Kidney (tissue), 14 donors: Measurements from ENCODE around the gene IST1. TPM values are rescaled to one million over a fixed set of nuclear protein-coding genes. Genes with fewer than 3 reads are reported as not detected.

Source experiments
- DNase-seq, 5 donors: peaks; one replicate each; pipeline ENCODE4 v3.0.0-alpha.2; 2013 to 2020
- FAIRE-seq: peaks from 2 replicates; lab custom pipeline; 2012; peaks lifted over from hg19 to GRCh38; lab: Jason Lieb, UNC
- H3K27ac ChIP-seq, 2 donors: one replicate each; pipeline ENCODE4 v1.7.0; 2013; ENCODE audit warnings: low read depth in 2 of 2, low read length in 2 of 2, inconsistent platforms in 1 of 2
- H3K27me3 ChIP-seq: one replicate; pipeline ENCODE4 v1.7.1; 2013; ENCODE audit warnings: low read length, inconsistent platforms; ENCODE audit not compliant: control insufficient read depth, insufficient read depth
- H3K36me3 ChIP-seq, 3 donors: one replicate each; pipeline versions ENCODE4 v1.7.0 to v1.7.1; 2013; ENCODE audit warnings: low read length in 3 of 3, control low read depth in 1 of 3, inconsistent platforms in 1 of 3; ENCODE audit not compliant: insufficient read depth in 3 of 3, control insufficient read depth in 2 of 3
- H3K4me1 ChIP-seq, 3 donors: one replicate each; pipeline versions ENCODE4 v1.7.0 to v1.7.1; 2013; ENCODE audit warnings: low read length in 3 of 3, inconsistent platforms in 1 of 3, low read depth in 1 of 3; ENCODE audit not compliant: control insufficient read depth in 2 of 3, insufficient read depth in 2 of 3
- H3K4me3 ChIP-seq, 3 donors: one replicate each; pipeline versions ENCODE4 v1.7.0 to v1.8.1; 2013; ENCODE audit warnings: low read length in 3 of 3, control low read depth in 1 of 3, inconsistent platforms in 1 of 3
- H3K9ac ChIP-seq, 3 donors: one replicate each; pipeline versions ENCODE4 v1.7.0 to v1.7.1; 2013; ENCODE audit warnings: low read length in 3 of 3, control low read depth in 1 of 3, inconsistent platforms in 1 of 3
- H3K9me3 ChIP-seq, 3 donors: one replicate each; pipeline versions ENCODE4 v1.7.0 to v1.7.1; 2013; ENCODE audit warnings: low read length in 3 of 3, control low read depth in 1 of 3, inconsistent platforms in 1 of 3; ENCODE audit not compliant: control insufficient read depth in 2 of 3, insufficient read depth in 1 of 3
- intact Hi-C: fragments of 100-400 bp; cut with DNase I; formaldehyde crosslinking; loops from one replicate; pipeline ENCODE4 v1.11.1; 2022
- polyA plus RNA-seq: library from polyadenylated mRNA; stranded (reverse); fragments of 350-450 nt; fragmentation: Illumina TruSeq; extraction: RNeasy Lipid Tissue Mini Kit (QIAGEN cat#74804); gene quantifications from one replicate; pipeline ENCODE4 v1.2.3, GENCODE V29; 2014; ENCODE audit warnings: low read depth, low replicate concordance; ENCODE audit not compliant: insufficient read depth
- total RNA-seq: library from RNA; stranded (reverse); fragmentation: NEBNext Ultra II Directional; extraction: Animal tissue kit (Norgen Biotek cat#: 25700); gene quantifications from one replicate; pipeline ENCODE4 v1.2.1, GENCODE V29; 2021
- TF ChIP-seq, protein P1 (sequence below): IDR thresholded peaks from 3 replicates; pipeline ENCODE4 v1.5.1; 2012; ENCODE audit warnings: mild to moderate bottlenecking, moderate library complexity, borderline replicate concordance; ENCODE audit not compliant: insufficient read depth; ENCODE audit errors: extremely low read depth
- donor health status: control.
- donor health status: control.
- donor health status: control.
- donor health status: control.
- donor health status: control.
- donor health status: DM: yes; HTN: yes; CAD: no.
- donor health status: Normal renal cell carcinoma (clear cell type).

IST1 gene
- total and polyA plus RNA-seq, 2 donors from 2014 or later, result 138 to 220 TPM

DNA sequence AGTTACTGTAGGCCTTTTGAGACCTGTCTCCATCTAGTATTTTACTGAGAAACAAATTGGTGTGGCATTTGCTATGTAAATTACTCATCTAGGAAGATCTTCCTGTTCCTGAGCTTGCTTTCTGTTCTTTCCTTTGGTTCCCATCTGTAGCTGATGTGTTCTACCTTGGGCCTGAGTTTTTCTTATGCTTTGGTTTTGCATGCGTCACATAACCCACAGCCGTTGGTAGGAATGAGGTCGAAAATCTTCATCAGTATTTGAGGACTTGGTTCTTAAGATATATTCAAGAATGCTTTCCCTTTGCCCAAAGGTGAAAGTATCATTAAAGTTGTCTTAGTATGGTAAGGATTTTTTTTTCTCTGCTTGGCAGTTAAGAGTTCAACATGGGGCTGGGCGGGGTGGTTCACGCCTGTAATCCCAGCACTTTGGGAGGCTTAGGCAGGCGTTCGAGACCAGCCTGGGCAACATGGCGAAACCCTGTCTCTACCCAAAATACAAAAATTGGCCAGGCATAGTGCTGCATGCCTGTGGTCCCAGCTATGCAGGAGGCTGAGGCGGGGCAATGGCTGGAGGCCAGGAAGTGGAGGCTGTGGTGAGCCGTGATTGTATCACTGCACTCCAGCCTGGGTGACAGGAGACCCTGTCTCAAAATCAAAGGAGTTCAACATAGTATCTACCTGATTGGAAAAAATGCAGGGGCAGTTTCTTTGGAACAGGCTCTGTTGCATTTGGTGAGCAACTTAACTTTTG is 28.8 kb downstream of the IST1 start:
- DNase-seq, result no peak
- H3K9me3 ChIP-seq, result no peaks in the 10 kb centered on the region
- H3K9ac ChIP-seq, result no peak overlapping the region
- intact Hi-C loops, result no loop called here
- FAIRE-seq, result no peak
- H3K27me3 ChIP-seq, result no peaks in the 10 kb centered on the region
- no peak overlapping the region for H3K4me3 ChIP-seq
- TF ChIP-seq, protein P1, sequence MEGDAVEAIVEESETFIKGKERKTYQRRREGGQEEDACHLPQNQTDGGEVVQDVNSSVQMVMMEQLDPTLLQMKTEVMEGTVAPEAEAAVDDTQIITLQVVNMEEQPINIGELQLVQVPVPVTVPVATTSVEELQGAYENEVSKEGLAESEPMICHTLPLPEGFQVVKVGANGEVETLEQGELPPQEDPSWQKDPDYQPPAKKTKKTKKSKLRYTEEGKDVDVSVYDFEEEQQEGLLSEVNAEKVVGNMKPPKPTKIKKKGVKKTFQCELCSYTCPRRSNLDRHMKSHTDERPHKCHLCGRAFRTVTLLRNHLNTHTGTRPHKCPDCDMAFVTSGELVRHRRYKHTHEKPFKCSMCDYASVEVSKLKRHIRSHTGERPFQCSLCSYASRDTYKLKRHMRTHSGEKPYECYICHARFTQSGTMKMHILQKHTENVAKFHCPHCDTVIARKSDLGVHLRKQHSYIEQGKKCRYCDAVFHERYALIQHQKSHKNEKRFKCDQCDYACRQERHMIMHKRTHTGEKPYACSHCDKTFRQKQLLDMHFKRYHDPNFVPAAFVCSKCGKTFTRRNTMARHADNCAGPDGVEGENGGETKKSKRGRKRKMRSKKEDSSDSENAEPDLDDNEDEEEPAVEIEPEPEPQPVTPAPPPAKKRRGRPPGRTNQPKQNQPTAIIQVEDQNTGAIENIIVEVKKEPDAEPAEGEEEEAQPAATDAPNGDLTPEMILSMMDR, result no peak
- H3K36me3 ChIP-seq, result peaks cover 33 to 66% (median 51%) of the 10 kb centered on the region in 3 donors
- H3K4me1 ChIP-seq, result peaks cover 0 to 7% (median 4%) of the 10 kb centered on the region in 3 donors
- no peak overlapping the region for H3K27ac ChIP-seq

DNA sequence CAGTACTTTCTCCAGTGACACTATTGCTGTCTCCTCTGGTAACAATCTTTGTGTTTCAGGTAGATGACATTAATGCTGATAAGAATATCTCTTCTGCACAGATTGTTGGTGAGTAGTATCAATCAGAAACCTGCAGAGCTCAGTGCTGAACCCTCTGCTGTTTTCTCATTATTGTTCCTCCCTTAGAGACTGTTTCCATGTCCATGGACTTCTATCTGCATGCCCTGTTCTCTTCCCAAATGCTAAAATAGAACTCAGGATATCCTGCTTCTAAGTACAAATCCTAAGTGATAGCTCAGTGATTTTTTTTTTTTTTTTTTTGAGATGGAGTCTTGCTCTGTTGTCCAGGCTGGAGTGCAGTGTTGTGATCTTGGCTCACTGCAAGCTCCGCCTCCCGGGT is 29.4 kb downstream of the IST1 start:
- DNase-seq (no peak), FAIRE-seq (no peak)
- Histone ChIP-seq H3K27ac (no peak overlapping the region), H3K4me3 (no peak overlapping the region), H3K9me3 (no peaks in the 10 kb centered on the region), H3K9ac (no peak overlapping the region), H3K27me3 (no peaks in the 10 kb centered on the region), H3K4me1 (peaks cover 0 to 7% (median 4%) of the 10 kb centered on the region in 3 donors), H3K36me3 (peaks cover 29 to 60% (median 49%) of the 10 kb centered on the region in 3 donors)
- intact Hi-C loops, result no loop called here
- TF ChIP-seq, protein P1, result no peak

DNA sequence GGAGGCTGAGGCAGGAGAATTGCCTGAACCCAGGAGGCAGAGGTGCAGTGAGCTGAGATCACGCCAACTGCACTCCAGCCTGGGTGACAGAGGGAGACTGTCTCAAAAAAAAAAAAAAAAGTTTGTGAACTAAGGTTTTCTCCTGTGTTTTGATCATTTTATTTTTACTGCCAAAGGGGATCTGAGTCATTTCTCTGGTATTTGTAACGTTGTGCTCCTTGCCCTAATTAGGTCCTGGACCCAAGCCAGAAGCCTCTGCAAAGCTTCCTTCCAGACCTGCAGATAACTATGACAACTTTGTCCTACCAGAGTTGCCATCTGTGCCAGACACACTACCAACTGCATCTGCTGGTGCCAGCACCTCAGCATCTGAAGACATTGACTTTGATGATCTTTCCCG is 32.1 kb downstream of the IST1 start:
- H3K4me3 ChIP-seq, result no peak overlapping the region
- DNase-seq (peak in 1 of 5 donors; percentile 13), FAIRE-seq (no peak)
- H3K27ac ChIP-seq, result peak overlapping the region; percentile 3 to 15
- no peaks in the 10 kb centered on the region for H3K27me3 ChIP-seq
- TF ChIP-seq, protein P1, result no peak
- H3K9ac ChIP-seq, result no peak overlapping the region
- peaks cover 0 to 7% (median 4%) of the 10 kb centered on the region in 3 donors for H3K4me1 ChIP-seq
- H3K9me3 ChIP-seq, result no peaks in the 10 kb centered on the region
- intact Hi-C loops, result no loop called here
- peaks cover 13 to 44% (median 31%) of the 10 kb centered on the region in 3 donors for H3K36me3 ChIP-seq
